ENCODE results near the gene UBL4A.
A peak's percentile ranks its signal among the peaks of the same experiment; 100 is the strongest.

DNA sequence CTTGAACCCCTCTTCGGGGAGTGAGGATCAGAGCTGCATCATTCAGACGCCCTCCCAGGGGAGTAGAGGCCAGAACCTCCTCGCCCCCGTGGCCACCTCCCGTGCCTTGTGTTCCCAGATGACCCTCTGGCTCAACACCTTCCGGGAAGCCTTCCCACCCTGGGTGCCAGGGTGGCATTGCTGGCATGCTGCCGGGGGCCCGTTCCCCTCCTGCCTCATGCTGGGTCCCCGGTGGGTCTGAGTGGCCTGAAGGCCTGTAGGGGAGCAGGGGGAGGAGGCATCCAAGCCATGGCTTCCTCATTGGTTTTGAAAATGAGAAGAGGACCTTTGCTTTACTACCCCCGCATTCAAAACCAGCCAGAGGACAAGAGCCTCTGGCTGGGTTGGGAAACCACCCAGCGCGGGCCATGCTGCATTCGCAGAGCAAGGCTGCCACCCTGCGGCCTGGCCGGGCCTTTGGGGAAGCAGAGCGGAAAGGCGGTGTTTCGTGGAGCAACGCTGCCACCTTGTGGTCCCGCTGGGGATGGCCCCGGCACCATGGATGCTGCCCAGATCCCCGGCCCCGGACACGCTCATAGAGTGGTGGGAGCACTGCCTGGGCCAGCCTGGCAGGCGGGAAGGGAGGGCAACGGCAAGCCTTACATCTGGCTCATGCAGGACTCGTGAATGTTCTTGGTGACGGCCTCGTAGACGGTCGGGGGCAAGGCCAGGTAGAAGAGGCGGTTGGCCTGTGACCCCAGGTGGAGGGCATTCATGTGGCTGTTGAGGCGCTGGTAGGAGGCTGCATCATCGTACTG lies 48.3 kb upstream of the UBL4A start:
- TF ChIP-seq, protein P1, sequence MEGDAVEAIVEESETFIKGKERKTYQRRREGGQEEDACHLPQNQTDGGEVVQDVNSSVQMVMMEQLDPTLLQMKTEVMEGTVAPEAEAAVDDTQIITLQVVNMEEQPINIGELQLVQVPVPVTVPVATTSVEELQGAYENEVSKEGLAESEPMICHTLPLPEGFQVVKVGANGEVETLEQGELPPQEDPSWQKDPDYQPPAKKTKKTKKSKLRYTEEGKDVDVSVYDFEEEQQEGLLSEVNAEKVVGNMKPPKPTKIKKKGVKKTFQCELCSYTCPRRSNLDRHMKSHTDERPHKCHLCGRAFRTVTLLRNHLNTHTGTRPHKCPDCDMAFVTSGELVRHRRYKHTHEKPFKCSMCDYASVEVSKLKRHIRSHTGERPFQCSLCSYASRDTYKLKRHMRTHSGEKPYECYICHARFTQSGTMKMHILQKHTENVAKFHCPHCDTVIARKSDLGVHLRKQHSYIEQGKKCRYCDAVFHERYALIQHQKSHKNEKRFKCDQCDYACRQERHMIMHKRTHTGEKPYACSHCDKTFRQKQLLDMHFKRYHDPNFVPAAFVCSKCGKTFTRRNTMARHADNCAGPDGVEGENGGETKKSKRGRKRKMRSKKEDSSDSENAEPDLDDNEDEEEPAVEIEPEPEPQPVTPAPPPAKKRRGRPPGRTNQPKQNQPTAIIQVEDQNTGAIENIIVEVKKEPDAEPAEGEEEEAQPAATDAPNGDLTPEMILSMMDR (IDR thresholded peaks at IDR 0.05) = peak; percentile 71 to 100 (median 96)
- TF ChIP-seq POLR2A (IDR thresholded peaks at IDR 0.05) = no peak

Measured in thyroid gland (tissue), 4 donors.